NOMO-1 treated with DMSO at 0.1 percent for 48 hours (cell line): ENCODE data around the gene SCN4A.
A peak's percentile ranks its signal among the peaks of the same experiment; 100 is the strongest.

Experiments
- DNase-seq: peaks from one replicate; lab custom pipeline; 2025; ENCODE audit not compliant: unreplicated experiment; lab: John Stamatoyannopoulos, UW

The SCN4A gene

GRCh38 chr17:64002658-64003525 is 30.2 kb upstream of the SCN4A start:
- no peak for DNase-seq

DNA sequence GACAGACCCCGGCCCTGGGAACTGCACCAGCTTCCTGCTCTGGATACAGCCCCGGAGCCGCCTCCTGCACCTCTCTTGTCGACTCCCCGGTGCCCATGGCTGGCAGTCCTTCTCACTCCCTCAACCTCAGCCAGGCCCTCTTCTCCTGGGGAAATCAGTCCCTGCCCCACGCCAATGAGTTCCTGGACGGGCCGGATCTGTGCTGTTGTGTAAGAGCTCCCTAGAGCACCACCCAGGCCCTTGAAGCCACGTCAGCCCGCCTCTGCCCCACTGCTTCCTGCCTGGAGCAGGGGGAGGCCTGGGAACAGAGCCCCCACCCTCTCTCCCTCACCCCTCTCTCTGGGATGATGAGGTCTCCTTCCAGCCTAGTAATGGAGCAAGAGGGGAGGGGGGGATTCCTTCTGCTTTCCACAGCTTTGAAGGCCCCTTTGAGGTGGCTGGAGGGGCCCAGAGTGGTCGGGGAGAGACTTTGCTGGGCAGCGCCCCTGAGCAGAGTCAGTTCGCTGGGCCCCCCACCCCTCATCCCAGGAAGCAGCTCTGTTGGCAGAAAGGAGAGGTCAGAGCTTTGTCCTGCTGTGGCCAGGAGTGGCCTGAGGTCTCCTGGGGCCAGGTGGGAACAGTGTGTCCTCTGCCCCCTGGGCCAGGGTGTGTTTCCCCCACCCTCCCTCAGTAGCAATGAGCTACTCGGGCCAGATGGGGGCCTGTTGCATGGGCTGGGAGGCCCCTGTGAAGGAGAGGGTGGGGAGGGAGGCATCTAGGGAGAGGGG is 29.2 kb upstream of the SCN4A start:
- no peak for DNase-seq

DNA sequence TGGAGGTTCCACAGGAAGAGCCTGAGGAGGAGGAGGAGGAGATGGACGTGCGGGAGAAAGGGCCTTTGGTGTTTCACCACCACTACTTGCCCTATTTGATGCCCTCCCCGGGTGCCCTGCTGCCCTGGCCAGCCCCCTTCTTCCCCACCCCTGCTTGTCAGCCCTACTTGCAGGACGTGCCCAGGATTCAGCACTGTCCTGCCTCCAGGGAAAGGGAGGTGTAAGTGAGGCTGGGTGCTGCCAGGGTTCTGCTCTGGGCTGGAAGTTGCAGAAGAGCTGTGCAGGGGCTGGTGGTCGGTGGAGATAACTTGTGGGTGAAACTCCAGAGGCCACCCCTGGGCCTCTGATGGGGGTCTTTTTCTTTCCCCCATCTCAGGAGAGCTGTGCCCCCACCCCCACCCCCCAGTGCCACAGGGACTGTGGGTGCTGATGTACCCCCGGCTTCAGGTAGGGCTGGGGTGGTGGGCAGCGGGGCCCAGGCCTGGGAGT is 28.4 kb upstream of the SCN4A start:
- no peak for DNase-seq

DNA sequence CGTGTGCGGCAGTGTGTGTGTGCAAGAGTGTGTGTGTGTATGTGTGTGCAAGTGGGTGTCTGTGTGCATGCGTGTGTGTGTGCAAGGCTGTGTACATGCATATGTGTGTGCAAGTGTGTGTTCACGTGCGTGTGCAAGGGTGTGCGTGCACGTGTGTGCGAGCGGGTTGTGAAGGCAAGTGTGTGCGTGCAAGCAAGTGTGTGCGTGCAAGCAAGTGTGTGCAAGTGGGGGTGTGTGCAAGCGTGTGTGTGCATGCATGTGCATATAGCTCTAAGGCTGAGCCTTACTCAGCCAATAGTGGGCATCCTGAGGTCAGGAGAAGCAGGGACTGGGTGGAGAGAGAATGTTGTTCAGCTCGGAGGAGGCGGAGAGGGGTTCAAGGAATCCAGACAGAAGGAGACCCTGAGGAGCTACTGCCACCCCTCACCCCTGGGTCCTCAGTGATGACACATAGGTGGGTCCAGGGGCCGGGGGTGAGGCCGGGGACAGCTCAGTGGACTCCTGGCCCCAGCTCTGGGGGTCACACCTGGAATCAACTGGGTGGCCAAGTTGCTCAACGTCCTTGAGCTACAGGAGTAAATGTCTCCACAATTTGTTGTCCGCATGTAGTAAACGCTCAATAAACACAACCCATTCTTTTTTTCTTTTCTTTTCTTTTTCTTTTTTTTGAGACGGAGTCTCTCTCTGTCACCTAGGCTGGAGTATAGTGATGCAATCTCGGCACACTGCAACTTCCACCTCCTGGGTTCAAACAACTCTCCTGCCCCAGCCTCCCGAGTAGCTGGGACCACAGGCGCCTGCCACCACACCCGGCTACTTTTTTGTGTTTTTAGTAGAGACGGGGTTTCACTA is 27.2 kb upstream of the SCN4A start:
- no peak for DNase-seq

DNA sequence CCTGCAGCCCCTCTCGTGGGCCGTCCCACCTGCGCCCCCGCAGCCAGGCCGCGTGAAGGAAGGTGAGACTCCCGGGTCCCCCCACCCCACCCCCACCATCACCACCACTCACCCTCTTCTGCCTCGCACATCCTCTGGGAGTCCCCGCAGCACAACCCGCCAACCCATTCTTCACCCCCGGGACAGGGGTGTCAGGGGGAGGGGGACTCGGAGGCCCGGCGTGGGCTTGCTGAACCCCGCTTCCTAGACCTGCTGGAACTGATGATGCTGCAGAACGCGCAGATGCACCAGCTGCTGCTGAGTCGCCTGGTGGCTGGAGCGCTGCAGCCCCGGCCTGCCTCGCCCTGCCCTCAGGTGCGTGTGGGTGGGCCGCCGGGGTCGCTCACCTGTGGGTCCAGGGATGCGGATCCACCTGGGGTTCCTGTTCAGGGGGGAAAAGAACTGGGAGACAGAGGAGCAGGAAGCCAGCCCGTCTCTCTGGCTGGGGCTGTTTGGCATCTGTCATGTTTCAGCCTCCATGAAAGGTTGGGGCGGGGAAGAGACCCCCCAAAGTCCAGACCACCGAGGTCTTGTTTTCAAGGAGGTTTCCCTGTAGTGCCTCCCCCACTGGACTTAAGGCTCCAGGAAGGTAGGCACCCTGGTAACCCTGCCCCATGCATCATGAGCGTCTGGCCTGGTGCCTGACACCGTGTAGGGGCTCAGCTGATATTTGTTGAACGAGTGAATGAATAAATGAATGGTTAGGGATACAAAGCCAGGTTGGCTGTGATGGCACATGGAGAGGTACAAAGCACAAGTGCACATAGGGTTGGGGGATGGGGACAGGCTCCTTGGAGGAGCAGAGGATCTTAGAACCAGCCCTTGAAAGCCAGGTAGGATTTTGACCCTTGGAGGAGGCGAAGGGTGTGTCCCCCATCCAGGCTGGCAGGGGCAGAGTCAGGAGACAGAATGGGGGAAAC is 26.3 kb upstream of the SCN4A start:
- no peak for DNase-seq

- DNase-seq: peak; percentile 25
These were observed 25.5 kb upstream of the SCN4A start, which contains the start of gene PRR29 for GRCh38 chr17:63998050-63998720. Gene PRR29, plus strand, starts transcription at chr17:63998351. Its CDS starts 14 bp downstream, at chr17:63998365.

GRCh38 chr17:63997341-63998048 is 24.8 kb upstream of the SCN4A start:
- DNase-seq: no peak

DNA sequence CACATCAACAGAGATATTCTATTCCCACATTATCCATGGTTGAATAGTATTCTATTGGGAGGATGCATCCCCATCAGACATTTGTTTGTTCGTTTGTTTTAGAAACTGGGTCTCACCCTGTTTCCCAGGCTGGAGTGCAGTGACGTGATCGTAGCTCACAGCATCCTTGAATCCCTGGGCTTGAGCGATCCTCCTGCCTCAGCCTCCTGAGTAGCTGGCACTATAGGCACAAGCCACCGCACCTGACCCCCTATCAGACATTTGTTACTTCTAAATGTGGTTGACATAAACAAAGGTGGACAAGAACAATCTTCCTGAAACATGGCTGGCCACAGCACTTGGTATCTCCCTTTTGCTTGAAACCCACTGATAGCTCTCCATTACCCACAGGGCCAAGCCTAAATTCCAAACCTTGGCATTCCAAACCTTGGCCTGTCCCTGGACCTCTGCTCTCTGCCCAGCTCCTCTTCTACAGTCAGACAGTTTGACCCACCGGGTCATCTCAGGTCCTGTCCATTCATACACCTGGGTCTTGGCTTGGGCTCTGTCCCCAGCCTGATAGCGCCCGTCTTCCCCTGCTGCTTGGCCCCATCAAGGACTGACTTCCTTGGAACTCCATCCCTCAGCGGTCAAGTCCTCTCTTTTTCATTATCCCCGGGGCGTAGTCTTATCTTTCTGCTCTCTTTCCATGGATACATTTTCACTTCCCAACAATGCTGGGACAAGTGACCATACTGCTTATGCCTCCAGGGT is 23.9 kb upstream of the SCN4A start:
- no peak for DNase-seq

DNA sequence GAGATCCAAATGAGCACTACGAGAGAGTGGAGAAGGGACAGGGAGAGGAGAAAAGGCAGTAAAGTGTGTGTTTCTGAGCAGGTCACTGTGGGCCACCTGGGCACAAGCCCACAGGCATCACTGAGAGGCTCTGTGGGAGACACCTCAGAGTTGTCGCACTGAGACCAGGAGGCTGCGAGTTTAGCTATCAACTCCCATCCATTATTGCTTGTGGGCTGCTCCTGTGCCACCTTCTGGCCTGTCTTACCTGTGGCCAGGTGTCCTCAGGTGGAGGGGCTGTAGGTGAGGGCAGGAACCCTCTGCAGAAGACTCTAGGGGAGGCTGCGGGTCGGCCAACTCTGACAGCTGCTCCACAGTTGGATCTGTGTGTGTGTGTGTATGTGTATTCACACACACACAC is 22.9 kb upstream of the SCN4A start:
- DNase-seq: no peak

- DNase-seq: no peak
These were observed 20.8 kb upstream of the SCN4A start for GRCh38 chr17:63993368-63993985.

GRCh38 chr17:63991611-63992010 is 18.9 kb upstream of the SCN4A start:
- DNase-seq: no peak

- no peak for DNase-seq
These were observed 17.1 kb upstream of the SCN4A start for GRCh38 chr17:63989622-63990345.

DNA sequence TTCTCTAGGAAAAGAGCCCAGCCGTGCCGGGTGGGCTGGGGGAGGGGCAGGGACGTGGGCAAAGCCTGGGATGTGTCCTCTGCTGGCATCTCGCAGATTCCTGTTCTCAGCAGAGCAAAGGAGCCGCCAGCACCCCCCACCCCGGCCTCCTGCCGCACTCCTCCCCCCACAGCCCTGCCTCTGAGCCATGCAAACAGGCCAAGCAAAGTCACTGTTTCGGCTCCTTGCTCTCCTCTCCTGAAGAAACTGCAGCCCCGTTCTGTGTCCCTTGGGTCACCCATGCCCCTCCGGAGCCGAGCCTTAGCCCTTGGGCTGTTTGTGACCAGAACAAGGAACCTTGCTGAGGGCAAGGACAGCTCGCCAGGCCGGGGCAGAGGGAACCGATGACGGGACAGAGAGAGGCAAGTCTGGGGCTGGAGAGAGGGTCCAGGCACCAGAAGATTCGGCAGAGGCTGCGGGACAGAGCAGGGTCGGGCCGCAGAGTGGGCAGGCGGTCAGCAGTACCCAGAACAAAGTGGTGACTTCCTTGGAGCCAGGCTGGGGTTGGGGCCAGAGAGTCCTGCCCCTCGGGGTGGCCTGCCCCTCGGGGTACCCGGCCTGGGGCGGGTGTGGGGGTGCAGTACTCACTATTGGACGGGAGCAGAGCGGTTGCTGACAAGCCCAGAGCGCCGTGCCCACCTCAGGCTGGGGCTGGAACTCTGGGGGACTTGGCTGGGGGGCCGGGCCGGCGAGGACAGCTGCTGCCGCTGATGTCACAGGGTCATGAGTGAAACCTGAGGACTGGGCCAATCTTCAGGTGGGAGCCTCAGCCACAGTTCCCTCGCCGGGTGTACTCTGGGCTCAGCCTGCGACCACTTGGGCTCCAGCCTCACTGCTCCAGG is 16.3 kb upstream of the SCN4A start:
- no peak for DNase-seq

GRCh38 chr17:63988127-63988478 is 15.4 kb upstream of the SCN4A start:
- no peak for DNase-seq

GRCh38 chr17:63987221-63988126 is 14.8 kb upstream of the SCN4A start:
- no peak for DNase-seq
